Measurements from ENCODE around the gene CHID1. TPM values are rescaled to one million over a fixed set of nuclear protein-coding genes. Genes with fewer than 3 reads are reported as not detected.

The CHID1 gene
- total RNA-seq, 1 donor from 2014 or later: 108 TPM

DNA sequence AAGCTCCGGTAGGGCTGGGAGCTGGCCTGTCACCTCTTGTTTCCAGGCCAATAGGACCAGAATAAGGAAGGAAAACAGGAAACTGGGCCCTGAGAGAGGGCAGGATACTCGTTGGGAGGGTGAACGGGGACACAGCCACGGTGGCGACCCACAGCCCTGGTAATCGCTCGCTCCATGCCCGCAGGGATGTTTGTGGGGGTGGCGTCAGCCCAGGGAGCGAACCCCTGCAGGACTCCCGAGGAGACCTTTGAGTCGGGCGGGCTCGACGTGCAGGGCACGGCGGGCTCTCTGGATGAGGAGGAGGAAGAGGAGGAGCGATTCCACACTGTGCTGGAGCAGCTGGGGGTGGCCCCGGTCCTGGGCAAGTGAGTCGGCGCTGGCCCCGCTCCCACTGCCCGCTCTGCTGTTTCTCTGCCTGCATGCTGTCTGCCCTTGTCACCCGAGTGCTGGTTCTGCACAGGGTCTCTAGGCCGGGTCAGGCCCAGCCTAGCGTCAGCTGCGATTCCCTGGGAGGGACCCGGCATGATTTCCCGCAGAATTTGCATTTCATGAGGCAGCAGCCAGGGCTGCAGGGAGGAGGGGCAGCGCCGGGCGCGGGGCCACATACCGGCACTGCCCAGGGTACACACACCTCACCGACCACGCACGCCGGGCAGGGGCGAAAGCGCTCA, 81.3 kb downstream of the CHID1 start:
- TF ChIP-seq, protein P1, sequence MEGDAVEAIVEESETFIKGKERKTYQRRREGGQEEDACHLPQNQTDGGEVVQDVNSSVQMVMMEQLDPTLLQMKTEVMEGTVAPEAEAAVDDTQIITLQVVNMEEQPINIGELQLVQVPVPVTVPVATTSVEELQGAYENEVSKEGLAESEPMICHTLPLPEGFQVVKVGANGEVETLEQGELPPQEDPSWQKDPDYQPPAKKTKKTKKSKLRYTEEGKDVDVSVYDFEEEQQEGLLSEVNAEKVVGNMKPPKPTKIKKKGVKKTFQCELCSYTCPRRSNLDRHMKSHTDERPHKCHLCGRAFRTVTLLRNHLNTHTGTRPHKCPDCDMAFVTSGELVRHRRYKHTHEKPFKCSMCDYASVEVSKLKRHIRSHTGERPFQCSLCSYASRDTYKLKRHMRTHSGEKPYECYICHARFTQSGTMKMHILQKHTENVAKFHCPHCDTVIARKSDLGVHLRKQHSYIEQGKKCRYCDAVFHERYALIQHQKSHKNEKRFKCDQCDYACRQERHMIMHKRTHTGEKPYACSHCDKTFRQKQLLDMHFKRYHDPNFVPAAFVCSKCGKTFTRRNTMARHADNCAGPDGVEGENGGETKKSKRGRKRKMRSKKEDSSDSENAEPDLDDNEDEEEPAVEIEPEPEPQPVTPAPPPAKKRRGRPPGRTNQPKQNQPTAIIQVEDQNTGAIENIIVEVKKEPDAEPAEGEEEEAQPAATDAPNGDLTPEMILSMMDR (conservative IDR thresholded peaks at IDR 0.05; ENCODE audit: low read depth, low read length): no peak
- peak overlapping the region; percentile 53 for H3K4me3 ChIP-seq (ENCODE audit: low read depth, low read length)
- DNase-seq (ENCODE audit: low read depth): no peak

DNA sequence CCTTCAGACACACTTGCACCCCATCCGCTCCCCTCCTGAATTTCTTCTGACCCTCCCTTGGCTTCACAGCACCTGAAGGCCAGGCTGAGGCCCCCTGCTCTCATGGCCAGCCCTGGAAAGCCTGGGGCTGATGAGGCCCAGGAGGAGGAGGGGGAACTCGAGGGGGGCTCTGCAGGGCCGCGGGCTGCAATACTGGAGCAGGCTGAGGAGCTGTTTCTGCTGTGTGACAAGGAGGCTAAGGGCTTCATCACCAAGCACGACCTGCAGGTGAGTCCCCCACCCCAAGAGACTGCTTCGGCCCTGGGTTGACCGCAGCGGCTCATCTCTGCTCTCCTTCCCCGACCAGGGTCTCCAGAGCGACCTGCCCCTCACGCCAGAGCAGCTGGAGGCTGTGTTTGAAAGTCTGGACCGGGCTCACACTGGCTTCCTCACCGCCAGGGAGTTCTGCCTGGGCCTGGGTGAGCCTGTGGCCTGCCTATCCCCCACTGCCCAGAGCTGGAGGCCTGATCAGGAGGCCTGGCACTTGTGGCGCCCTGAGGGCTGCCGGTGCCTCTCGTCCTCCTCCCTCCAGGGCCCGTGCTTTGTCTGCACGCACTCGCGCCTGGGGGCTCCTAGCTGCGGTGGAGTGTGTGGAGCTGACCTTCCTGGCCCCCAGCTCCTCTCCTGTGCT, 82.0 kb downstream of the CHID1 start:
- TF ChIP-seq, protein P1 (conservative IDR thresholded peaks at IDR 0.05; ENCODE audit: low read depth, low read length): no peak
- no peak for DNase-seq (ENCODE audit: low read depth)
- no peak overlapping the region for H3K4me3 ChIP-seq (ENCODE audit: low read depth, low read length)

DNA sequence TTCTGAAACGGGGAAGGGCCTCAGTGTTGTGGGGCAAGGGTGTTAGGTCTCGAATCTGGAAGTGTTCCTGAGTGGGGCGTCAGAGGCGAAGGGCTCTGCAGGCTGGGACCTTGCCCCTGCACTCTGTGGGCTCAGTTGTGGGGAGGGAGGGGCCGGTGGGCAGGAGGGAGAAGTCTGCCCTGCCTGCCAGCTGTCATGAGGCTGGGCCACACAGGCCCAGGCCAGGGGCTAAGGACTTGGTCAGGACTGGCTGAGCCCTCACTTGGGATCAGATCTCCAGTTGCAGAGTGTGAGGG, 82.8 kb downstream of the CHID1 start, which contains the start of gene CRACR2B:
CRACR2B (plus strand) TSS at position 23 of the 296 bp plus-strand sequence. CDS start 689 bp downstream, outside the sequence.
- DNase-seq (ENCODE audit: low read depth): no peak
- TF ChIP-seq, protein P1 (conservative IDR thresholded peaks at IDR 0.05; ENCODE audit: low read depth, low read length): no peak
- peak within 1 kb of the TSS; percentile 48 for H3K4me3 ChIP-seq (ENCODE audit: low read depth, low read length)

DNA sequence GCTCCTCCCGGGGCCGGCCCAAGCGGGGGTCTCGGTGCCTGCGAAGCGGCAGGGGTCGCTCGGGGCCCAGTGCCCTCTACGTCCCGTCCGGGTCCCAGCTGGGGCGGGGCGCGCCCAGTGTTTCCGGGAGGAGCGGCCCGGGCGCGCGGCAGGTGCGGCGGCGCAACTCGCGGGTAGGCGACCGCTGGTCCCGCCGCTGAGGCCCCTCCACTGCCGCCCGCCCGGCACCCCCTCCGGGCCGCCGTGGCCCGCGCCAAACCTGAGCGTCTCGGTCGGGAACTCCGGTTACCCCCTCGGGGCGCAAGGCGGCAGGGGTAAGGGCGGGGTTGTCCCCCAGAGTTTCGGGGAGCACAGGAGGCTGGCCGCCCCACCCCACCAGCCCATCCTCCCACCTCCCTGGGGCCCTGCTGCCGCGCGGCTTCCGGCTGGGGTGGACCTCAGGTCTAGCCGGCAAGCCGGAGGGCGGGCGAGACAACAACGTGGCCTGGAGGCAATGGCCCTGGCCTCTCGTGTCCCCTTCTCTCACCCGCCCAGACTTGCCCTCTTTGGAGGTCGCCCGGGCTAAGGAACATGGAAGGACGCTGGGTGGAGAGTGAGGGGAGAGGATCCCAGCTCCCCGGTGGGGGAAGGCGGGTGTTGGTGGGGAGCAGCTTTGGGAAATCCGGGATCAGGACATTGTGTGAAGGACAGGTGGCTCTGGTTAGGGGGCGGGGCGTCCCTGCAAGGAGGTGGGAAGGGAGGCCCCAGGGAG, 83.3 kb downstream of the CHID1 start:
- TF ChIP-seq, protein P1 (conservative IDR thresholded peaks at IDR 0.05; ENCODE audit: low read depth, low read length): no peak
- peak overlapping the region; percentile 48 for H3K4me3 ChIP-seq (ENCODE audit: low read depth, low read length)
- DNase-seq (ENCODE audit: low read depth): no peak

DNA sequence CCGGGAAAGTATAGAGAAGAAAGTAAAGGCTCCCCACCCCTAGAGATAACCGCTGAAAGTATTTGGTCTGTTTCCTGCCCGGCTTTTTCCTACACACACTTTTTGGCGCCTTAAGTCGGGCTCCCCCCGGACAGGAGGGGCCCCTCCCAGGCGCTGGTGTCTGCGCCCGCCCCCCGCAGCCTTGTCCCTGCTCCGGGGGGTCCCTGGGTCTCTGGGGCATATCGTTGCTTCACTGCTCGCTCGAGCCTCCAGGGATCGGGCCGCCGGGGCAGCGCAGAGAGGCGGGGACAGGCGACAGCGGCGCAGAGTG, 83.8 kb downstream of the CHID1 start:
- peak overlapping the region; percentile 48 for H3K4me3 ChIP-seq (ENCODE audit: low read depth, low read length)
- no peak for DNase-seq (ENCODE audit: low read depth)
- TF ChIP-seq, protein P1 (conservative IDR thresholded peaks at IDR 0.05; ENCODE audit: low read depth, low read length): no peak

DNA sequence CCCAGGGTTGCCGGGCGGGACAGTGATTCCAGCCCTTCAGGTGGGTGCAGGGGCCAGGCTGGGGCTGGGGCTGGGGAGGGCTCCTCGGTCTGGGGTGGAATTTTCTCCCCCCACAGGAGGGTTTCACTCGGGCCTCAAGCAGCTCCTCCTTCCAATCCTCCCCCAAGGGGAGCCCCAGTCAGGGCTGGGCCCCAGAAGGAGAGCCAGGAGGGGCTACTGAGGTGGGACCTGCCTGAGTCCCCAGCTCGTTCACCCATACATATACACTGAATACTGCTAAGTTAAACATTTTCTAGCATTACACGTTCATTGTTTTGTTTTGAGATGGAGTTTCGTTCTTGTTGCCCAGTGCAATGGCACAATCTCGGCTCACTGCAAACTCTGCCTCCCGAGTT, 84.4 kb downstream of the CHID1 start:
- no peak overlapping the region for H3K4me3 ChIP-seq (ENCODE audit: low read depth, low read length)
- DNase-seq (ENCODE audit: low read depth): no peak
- TF ChIP-seq, protein P1 (conservative IDR thresholded peaks at IDR 0.05; ENCODE audit: low read depth, low read length): no peak

Measured in epithelial cell of proximal tubule (primary cell).